T-helper 2 cell (primary cell): Measurements from ENCODE around the gene FUT4.
"Not testable (repeated sequence)": the region's sequence is repeated elsewhere in the genome, so short reads cannot be mapped to it uniquely, and the experiment has no call there.

Experiments used
- DNase-seq, 5 experiments: peaks; one replicate each; pipeline versions ENCODE4 v3.0.0 to v3.0.0-alpha.2; 2012 to 2022

The FUT4 gene

GRCh38 chr11:94533696-94534630, 9.8 kb upstream of the FUT4 start:
- no peak for DNase-seq

GRCh38 chr11:94536386-94536785, 7.3 kb upstream of the FUT4 start:
- no peak for DNase-seq

- DNase-seq, result no peak
These were observed 6.6 kb upstream of the FUT4 start for GRCh38 chr11:94537031-94537600.

GRCh38 chr11:94539420-94539819, 4.3 kb upstream of the FUT4 start:
- no peak for DNase-seq

- peak in 1 of 5 experiments; percentile 4 for DNase-seq
These were observed 1.0 kb downstream of the FUT4 start for GRCh38 chr11:94544646-94545263.

- no peak for DNase-seq
These were observed 1.8 kb downstream of the FUT4 start for GRCh38 chr11:94545264-94546161.

GRCh38 chr11:94546162-94546470, 2.4 kb downstream of the FUT4 start:
- DNase-seq, result no peak

GRCh38 chr11:94546886-94547285, 3.2 kb downstream of the FUT4 start:
- DNase-seq, result peak in 1 of 5 experiments; percentile 33

- no peak for DNase-seq
These were observed 5.4 kb downstream of the FUT4 start for GRCh38 chr11:94549146-94549545.

- DNase-seq, result no peak
These were observed 6.8 kb downstream of the FUT4 start for GRCh38 chr11:94550513-94550912.

- no peak for DNase-seq
These were observed 10.2 kb downstream of the FUT4 start for GRCh38 chr11:94553938-94554337.

- DNase-seq, result not testable (repeated sequence)
These were observed 12.1 kb downstream of the FUT4 start for GRCh38 chr11:94555752-94556329.

GRCh38 chr11:94557421-94557820, 13.7 kb downstream of the FUT4 start:
- DNase-seq, result no peak

- DNase-seq, result no peak
These were observed 14.3 kb downstream of the FUT4 start for GRCh38 chr11:94557992-94558391.

GRCh38 chr11:94558468-94558867, 14.7 kb downstream of the FUT4 start:
- DNase-seq, result no peak

- no peak for DNase-seq
These were observed 15.2 kb downstream of the FUT4 start for GRCh38 chr11:94558932-94559331.

GRCh38 chr11:94559361-94559760, 15.6 kb downstream of the FUT4 start:
- DNase-seq, result no peak

- no peak for DNase-seq
These were observed 17.1 kb downstream of the FUT4 start for GRCh38 chr11:94560834-94561233.

GRCh38 chr11:94563176-94563847, 19.6 kb downstream of the FUT4 start:
- DNase-seq, result no peak

- DNase-seq, result no peak
These were observed 20.2 kb downstream of the FUT4 start for GRCh38 chr11:94563848-94564467.

GRCh38 chr11:94567181-94567670, 23.5 kb downstream of the FUT4 start, which contains the start of gene PIWIL4:
Gene PIWIL4, plus strand, starts transcription at chr11:94567368. Its CDS starts 151 bp downstream, at chr11:94567519.
- DNase-seq, result no peak
